Measurements from ENCODE around the gene DTNA.

- TF ChIP-seq CTCF (IDR thresholded peaks at IDR 0.05) (no peak), POLR2A (IDR thresholded peaks at IDR 0.05) (no peak)
Measured at GRCh38 chr18:34932792-34933466, 222.8 kb downstream of the DTNA start.

Data from thyroid gland (tissue), 4 donors.